Endothelial cell of umbilical vein (primary cell): ENCODE data around the gene MACF1. TPM values are rescaled to one million over a fixed set of nuclear protein-coding genes. Genes with fewer than 3 reads are reported as not detected.

Experiments used
- BruUV-seq: library from RNA; stranded (reverse); fragments of 400-500 nt; replicated peaks from 2 replicates; lab custom pipeline; 2021; lab: Mats Ljungman, UMichigan
- CTCF ChIA-PET: fragments of 300-600, 350-600 bp; sonication (Branson Sonifier 250); formaldehyde crosslinking; loops from one replicate; lab custom pipeline; 2021; ENCODE audit warnings: antibody characterized with exemption, inconsistent platforms; lab: Charles Lee
- POLR2A ChIA-PET: fragments of 300-600, 350-600 bp; sonication (Branson Sonifier 250); formaldehyde crosslinking; loops from one replicate; lab custom pipeline; 2021; ENCODE audit warnings: antibody characterized with exemption, inconsistent platforms; lab: Charles Lee
- DNase-seq: peaks from one replicate; pipeline ENCODE4 v3.0.0-alpha.2; 2011; ENCODE audit warnings: low read depth, low spot score
- FAIRE-seq: peaks from 2 replicates; lab custom pipeline; 2011; peaks lifted over from hg19 to GRCh38; lab: Jason Lieb, UNC
- H2AFZ ChIP-seq: 2 replicates; pipeline ENCODE4 v1.6.0; 2012; ENCODE audit warnings: low read depth, low read length, control low read depth, inconsistent platforms
- H3K27ac ChIP-seq: 2 replicates; pipeline ENCODE4 v1.5.1; 2011; ENCODE audit warnings: low read depth, mild to moderate bottlenecking, control low read depth, low read length, moderate library complexity; ENCODE audit not compliant: insufficient read depth
- H3K27me3 ChIP-seq, 2 experiments: 2 replicates each; pipeline versions ENCODE4 v1.6.0 to v1.6.1; 2011; ENCODE audit warnings: low read length in 2 of 2, mixed read lengths in 1 of 2; ENCODE audit not compliant: control insufficient read depth in 2 of 2, insufficient read depth in 2 of 2
- H3K36me3 ChIP-seq, 2 experiments: 2 replicates in 1 of 2; 3 replicates in 1 of 2; pipeline ENCODE4 v1.5.1; 2011; ENCODE audit warnings: low read length in 2 of 2, mild to moderate bottlenecking in 1 of 2, moderate library complexity in 1 of 2; ENCODE audit not compliant: control insufficient read depth in 2 of 2, insufficient read depth in 2 of 2; ENCODE audit errors: extremely low read depth in 1 of 2
- H3K4me1 ChIP-seq: 3 replicates; pipeline ENCODE4 v1.5.1; 2011; ENCODE audit warnings: mild to moderate bottlenecking, low read length; ENCODE audit not compliant: control insufficient read depth, insufficient read depth; ENCODE audit errors: extremely low read depth
- H3K4me2 ChIP-seq: 2 replicates; pipeline ENCODE4 v1.6.1; 2011; ENCODE audit warnings: low read length, control low read depth, mixed read lengths; ENCODE audit not compliant: insufficient read depth
- H3K4me3 ChIP-seq, 3 experiments: fragments of 200-600 bp in 1 of 3; sonication (generic), shearing (Covaris generic) in 1 of 3; replicated peaks in 1 of 3; 2 replicates each; pipeline ENCODE4 v1.5.1; 2011 to 2016; ENCODE audit warnings: control low read depth in 3 of 3, low read length in 3 of 3, mild to moderate bottlenecking in 2 of 3, inconsistent platforms in 1 of 3, low read depth in 1 of 3, moderate library complexity in 1 of 3; ENCODE audit not compliant: insufficient read depth in 1 of 3
- H3K79me2 ChIP-seq: 2 replicates; pipeline ENCODE4 v1.6.0; 2012; ENCODE audit warnings: low read length, inconsistent platforms; ENCODE audit not compliant: control insufficient read depth, insufficient read depth
- H3K9ac ChIP-seq: replicated peaks from 2 replicates; pipeline ENCODE3; 2011; ENCODE audit warnings: low read length, control low read depth; ENCODE audit not compliant: insufficient read depth; ENCODE audit errors: extremely low read depth
- H3K9me1 ChIP-seq: replicated peaks from 3 replicates; pipeline ENCODE4 v1.6.0; 2011; ENCODE audit warnings: mild to moderate bottlenecking, low read length; ENCODE audit not compliant: control insufficient read depth, insufficient read depth; ENCODE audit errors: extremely low read depth
- H3K9me3 ChIP-seq: replicated peaks from 2 replicates; pipeline ENCODE4 v1.5.1; 2012; ENCODE audit warnings: low read length, inconsistent platforms; ENCODE audit not compliant: control insufficient read depth, insufficient read depth
- H4K20me1 ChIP-seq: replicated peaks from 2 replicates; pipeline ENCODE3; 2011; ENCODE audit warnings: mild to moderate bottlenecking, low read length; ENCODE audit not compliant: control insufficient read depth, insufficient read depth; ENCODE audit errors: extremely low read depth
- CTCF ChIP-seq, 2 donors: IDR thresholded peaks; 1 replicate in 1 of 2; 2 replicates in 1 of 2; pipeline ENCODE4 v1.5.1; 2011; ENCODE audit warnings: low read length in 2 of 2, mild to moderate bottlenecking in 2 of 2, moderate library complexity in 2 of 2, control low read depth in 1 of 2, inconsistent platforms in 1 of 2, low read depth in 1 of 2; ENCODE audit not compliant: insufficient read depth in 1 of 2; ENCODE audit errors: extremely low read depth in 1 of 2
- EZH2 ChIP-seq: IDR thresholded peaks from 2 replicates; pipeline ENCODE4 v1.6.1; 2012; ENCODE audit warnings: borderline replicate concordance, low read depth, mild to moderate bottlenecking, moderate library complexity, low read length, inconsistent platforms; ENCODE audit not compliant: severe bottlenecking
- FOS ChIP-seq: IDR thresholded peaks from 2 replicates; pipeline ENCODE4 v1.6.1; 2011; ENCODE audit warnings: mild to moderate bottlenecking, low read length, moderate library complexity, borderline replicate concordance; ENCODE audit not compliant: insufficient read depth
- GATA2 ChIP-seq: IDR thresholded peaks from 2 replicates; pipeline ENCODE4 v1.7.0; 2011; ENCODE audit warnings: low read depth, mild to moderate bottlenecking, moderate library complexity, mixed read lengths, low read length; ENCODE audit not compliant: insufficient read length, insufficient read depth
- JUN ChIP-seq: IDR thresholded peaks from 2 replicates; pipeline ENCODE4 v1.6.1; 2011; ENCODE audit warnings: borderline replicate concordance, low read depth; ENCODE audit not compliant: insufficient read length, insufficient read depth
- MAX ChIP-seq: IDR thresholded peaks from 2 replicates; pipeline ENCODE4 v1.6.1; 2011; ENCODE audit not compliant: insufficient read depth, insufficient read length
- MYC ChIP-seq: IDR thresholded peaks from one replicate; pipeline ENCODE4 v1.6.1; 2011; ENCODE audit warnings: mild to moderate bottlenecking, low read depth, low read length
- POLR2A ChIP-seq: IDR thresholded peaks from 2 replicates; pipeline ENCODE4 v1.6.1; 2012; ENCODE audit warnings: low read depth, mild to moderate bottlenecking, control low read depth, low read length
- POLR2AphosphoS5 ChIP-seq: IDR thresholded peaks from 2 replicates; pipeline ENCODE4 v1.6.1; 2012; ENCODE audit warnings: low read depth, mild to moderate bottlenecking, control low read depth, low read length, moderate library complexity; ENCODE audit not compliant: insufficient read depth
- dilution Hi-C: fragments of 300-500 bp; cut with MboI; formaldehyde crosslinking; loops from one replicate; pipeline ENCODE4 v1.15.0; 2019; ENCODE audit warnings: low sequenced_read_pairs; ENCODE audit not compliant: extremely low pct_ligation_motif_present
- intact Hi-C: fragments of 100-400 bp; cut with micrococcal nuclease; formaldehyde crosslinking; loops from one replicate; pipeline ENCODE4 v1.10.0; 2022
- polyA plus RNA-seq, 4 experiments: library from polyadenylated mRNA; depleted of rRNA in 3 of 4; stranded (reverse) in 3 of 4; unstranded in 1 of 4; fragments of >200 nt; gene quantifications; 2 replicates each; pipeline versions ENCODE4 v1.2.1 to v1.2.3, GENCODE V29; 2011 to 2012; ENCODE audit warnings: missing spikeins in 1 of 4
- total RNA-seq: library from RNA; stranded (reverse); gene quantifications from 2 replicates; pipeline ENCODE4 v1.2.3, GENCODE V29; 2021

Gene MACF1
- total and polyA plus RNA-seq, 2 donors (not counting 3 experiments of a cell fraction or from before 2014, with no cell fraction given): 122 to 587 TPM

GRCh38 chr1:39370602-39371001 lies 166.1 kb downstream of the MACF1 start:
- H3K4me2 ChIP-seq: no peak overlapping the region
- BruUV-seq: no TSS peak
- intact Hi-C loops (no loop called here), dilution Hi-C loops (no loop called here)
- FAIRE-seq: no peak
- TF ChIP-seq POLR2AphosphoS5 (no peak), POLR2A (no peak), MAX (no peak), CTCF (IDR thresholded peaks at IDR 0.05; ENCODE audit: extremely low read depth in 1 of 2, insufficient read depth in 1 of 2, low read depth in 1 of 2, low read length in 2 of 2) (no peak), JUN (no peak), MYC (no peak), EZH2 (no peak), GATA2 (no peak), FOS (no peak)
- no peaks in the 10 kb centered on the region for H3K9me1 ChIP-seq
- no peaks in the 10 kb centered on the region for H3K4me1 ChIP-seq
- H3K27me3 ChIP-seq: no peaks in the 10 kb centered on the region
- H3K4me3 ChIP-seq: no peak overlapping the region
- no peaks in the 10 kb centered on the region for H4K20me1 ChIP-seq
- no peak overlapping the region for H3K9ac ChIP-seq
- no peaks in the 10 kb centered on the region for H3K9me3 ChIP-seq
- peaks cover 3% of the 10 kb centered on the region for H3K79me2 ChIP-seq
- peaks cover 25 to 26% of the 10 kb centered on the region in 2 experiments for H3K36me3 ChIP-seq
- ChIA-PET POLR2A (no interaction called here), CTCF (interaction anchor here (1.2 to 3.1 kb wide), 3 partner anchors 17 to 272 kb away, joined by 3 to 13 read pairs (median 9); no protein-coding TSS in a partner anchor)
- no peak for DNase-seq
- H2AFZ ChIP-seq: no peak overlapping the region
- no peak overlapping the region for H3K27ac ChIP-seq
